Posterior vena cava (tissue), 2 donors: ENCODE results near the gene APOBEC2. TPM values are rescaled to one million over a fixed set of nuclear protein-coding genes. Genes with fewer than 3 reads are reported as not detected.

Source experiments
- DNase-seq: peaks from one replicate; pipeline ENCODE4 v3.0.0-alpha.2; 2020; ENCODE audit warnings: low spot score
- intact Hi-C, 2 donors: fragments of 100-400 bp; cut with DNase I; formaldehyde crosslinking; loops; one replicate each; pipeline versions ENCODE4 v1.14.1 to v1.14.2; 2022 to 2023
- total RNA-seq, 2 donors: library from RNA; stranded (reverse); fragmentation: NEBNext Ultra II Directional; extraction: Animal tissue kit (Norgen Biotek cat#: 25700); gene quantifications; one replicate each; pipeline ENCODE4 v1.2.1, GENCODE V29; 2021
- donor health status: DM: yes; HTN: yes; CAD: no.
- donor health status: DM: yes; HTN: yes; CAD: no.

Gene APOBEC2
- total RNA-seq, 2 donors from 2014 or later: 0.43 TPM; not detected in 1

DNA sequence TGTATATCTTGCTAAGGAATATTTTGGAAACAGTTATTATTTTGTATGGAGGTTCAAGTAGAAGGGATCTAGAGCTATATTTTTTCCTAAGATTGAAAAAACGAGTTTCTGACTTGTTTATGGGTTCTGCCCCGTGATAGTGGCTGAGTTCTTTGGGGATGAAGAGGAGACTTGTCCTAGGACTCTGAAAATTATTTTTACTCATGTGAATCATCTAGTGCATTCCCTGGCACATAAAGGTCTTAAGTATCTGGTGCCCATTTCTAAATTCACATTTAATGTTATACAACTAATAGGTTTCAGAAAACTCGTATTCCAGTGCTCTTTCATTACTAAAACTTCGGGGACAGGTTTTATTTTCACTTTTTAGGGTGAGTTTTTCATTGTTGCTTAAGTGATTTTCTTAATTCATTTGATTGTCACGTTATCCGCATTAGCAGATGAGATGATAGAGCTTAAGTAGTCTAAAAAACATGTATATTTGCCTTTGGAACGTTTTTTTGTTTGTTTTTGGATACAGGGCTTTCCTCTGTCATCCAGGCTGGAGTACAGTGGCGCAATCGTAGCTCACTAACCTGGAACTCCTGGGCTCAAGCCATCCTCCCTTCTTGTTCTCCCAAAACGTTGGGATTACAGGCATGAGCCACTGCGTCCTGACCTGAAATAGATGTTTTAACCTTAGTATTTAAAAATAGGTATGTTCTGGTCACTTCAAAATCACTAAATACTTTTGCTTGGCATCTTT, 21.9 kb downstream of the APOBEC2 start:
- intact Hi-C loops: no loop called here

DNA sequence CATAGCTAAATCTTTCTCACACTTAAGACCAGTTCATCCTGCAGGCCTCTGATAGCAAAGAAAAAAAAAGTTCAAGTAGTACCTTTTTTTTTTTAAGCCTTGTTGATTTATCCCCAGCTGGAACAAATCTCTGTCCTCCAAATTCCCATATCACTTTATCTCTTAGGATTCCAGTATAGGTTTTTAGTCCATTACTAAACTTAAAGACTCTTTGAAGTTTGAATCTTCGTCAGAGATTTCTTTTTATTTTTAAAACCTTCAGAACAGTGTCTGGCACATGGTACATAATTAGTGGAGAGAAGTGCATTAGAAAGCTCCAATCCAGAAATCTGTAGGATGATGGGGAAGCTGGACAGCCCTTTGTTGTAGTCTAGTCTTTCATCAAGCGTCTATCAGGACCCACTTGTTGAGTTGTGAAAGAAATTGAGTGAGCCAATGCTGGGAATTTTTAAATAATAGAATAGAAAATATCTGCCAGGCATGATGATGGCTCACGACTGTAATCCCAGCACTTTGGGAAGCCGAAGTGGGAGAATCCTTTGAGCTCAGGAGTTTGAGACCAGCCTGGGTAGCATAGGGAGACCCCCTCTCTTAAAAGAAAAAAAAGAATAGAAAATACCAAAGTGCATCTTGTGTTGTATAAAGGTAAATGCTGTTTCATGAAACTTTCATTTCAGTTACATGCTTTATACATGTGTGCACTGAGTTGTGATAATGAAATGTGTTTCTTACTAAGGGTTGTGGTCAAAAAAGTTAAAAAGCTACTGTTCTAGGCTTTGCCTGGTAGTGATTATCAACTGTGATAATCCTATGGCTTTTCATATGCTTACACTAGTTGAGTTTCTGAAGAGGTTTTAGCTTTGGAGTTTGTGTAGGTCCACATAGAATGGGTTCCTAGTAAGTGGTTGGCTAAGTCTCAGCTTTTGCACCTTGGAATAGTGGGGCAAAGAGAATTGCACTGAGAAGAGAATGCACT, 22.9 kb downstream of the APOBEC2 start:
- intact Hi-C loops: no loop called here
- no peak for DNase-seq

More for the DNA sequence above, 21.9 kb downstream of the APOBEC2 start:
- DNase-seq: no peak

DNA sequence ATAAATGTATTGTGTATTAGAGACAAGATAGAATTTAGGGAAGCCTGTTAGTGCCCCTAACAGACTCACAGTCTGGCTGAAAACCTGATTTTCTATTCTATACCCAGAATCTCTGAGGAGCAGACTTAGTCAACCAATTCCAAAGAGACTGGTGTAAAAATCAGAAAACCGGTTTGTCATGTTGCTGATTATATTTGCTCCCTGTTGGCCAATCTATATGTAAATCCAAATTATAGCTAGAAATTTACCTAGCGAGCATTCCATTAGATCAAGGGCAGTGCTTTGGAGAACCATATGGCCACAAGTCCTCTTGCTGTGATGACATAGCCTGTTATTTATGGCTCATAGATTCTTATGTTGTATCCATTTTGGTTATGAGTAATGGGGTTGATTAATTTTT, 24.5 kb downstream of the APOBEC2 start:
- intact Hi-C loops: no loop called here
- DNase-seq: no peak

DNA sequence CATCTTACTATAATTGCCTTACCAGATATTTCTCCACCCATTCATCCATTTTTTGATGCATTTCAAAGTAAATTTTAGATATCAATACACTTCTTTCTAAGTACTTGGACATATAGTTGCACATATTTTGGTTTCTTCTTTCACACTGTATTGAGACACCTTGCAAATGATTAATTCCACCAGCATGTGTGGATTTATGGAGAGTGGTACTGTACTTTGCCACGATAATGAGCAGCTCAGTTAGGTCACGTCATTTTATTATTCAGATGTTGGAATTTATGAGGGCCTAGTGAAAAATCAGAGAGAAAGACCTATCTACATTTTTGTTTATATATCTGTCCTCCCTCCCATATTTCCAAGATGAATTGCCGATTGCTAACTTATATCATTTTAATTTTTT, 25.1 kb downstream of the APOBEC2 start:
- intact Hi-C loops: no loop called here
- DNase-seq: no peak

DNA sequence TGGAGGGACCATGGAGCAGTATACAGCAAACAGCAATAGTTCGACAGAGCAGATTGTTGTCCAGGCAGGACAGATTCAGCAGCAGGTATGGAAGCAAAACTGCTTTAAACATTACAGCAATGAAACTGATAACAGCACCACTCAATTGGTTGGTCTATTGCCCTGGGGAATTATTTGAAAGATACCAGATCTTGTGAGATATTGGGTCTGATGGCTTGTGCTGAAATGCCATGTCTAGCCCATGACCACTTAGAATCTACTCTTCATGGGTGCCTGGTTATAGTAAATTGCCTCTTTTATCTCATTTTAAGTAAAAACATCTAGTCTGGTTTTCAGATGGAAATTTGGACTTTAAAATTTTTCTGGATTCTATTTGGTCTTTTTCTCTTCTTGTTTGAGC, 26.1 kb downstream of the APOBEC2 start:
- DNase-seq: no peak
- intact Hi-C loops: no loop called here

DNA sequence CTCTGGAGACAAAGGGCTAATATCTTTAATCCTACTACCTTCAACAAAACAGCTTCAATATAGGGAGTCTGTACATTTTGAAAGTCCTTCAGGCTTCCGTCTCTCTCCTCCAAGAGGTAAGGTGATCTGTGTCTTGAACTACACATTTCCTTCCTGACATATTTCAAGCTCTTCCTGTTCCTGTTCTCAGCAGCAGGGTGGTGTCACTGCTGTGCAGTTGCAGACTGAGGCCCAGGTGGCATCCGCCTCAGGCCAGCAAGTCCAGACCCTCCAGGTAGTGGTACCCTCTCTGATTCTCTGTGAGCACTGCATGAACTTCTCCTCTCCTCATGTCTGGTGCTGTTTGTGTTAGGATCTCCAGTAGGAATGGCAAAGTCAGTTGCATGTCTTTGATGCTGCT, 27.6 kb downstream of the APOBEC2 start:
- DNase-seq: no peak
- intact Hi-C loops: no loop called here

DNA sequence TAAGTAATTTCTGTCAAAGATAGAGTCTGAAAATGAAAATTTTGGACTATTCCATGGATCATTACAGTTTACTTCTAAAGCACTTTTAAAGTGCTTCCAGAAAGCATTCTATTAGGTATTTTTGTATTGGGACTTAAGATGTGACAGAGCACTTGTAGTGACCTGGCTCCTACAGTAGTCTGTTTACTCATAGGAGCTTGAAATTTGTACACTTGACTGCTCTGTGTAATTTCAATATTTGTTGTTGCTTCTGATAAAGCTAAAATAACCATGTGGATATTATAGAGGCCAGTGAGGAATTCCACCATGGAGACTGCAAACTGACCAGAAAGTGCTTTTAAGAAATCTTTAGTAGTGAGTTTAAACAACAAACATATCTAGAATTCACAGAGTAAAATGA, 30.1 kb downstream of the APOBEC2 start:
- no peak for DNase-seq
- intact Hi-C loops: no loop called here

DNA sequence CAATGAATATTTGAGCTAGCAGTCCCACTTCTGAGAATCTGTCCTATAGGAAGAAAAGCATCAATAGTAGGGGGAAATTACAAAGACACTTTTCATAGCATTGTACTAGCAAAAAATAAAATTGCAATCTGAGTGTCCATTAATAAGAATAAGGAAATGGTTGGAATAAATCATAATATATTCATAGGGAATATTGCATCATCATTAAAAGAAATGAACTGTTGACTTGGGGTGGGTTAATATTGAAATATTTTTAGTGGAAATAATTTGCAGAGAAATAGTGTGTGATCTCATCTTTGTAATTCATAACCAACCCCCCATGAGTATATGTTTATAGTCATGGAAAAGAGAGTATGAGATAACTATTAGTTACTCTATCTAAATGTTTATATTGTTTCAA, 32.2 kb downstream of the APOBEC2 start:
- no peak for DNase-seq
- intact Hi-C loops: no loop called here

DNA sequence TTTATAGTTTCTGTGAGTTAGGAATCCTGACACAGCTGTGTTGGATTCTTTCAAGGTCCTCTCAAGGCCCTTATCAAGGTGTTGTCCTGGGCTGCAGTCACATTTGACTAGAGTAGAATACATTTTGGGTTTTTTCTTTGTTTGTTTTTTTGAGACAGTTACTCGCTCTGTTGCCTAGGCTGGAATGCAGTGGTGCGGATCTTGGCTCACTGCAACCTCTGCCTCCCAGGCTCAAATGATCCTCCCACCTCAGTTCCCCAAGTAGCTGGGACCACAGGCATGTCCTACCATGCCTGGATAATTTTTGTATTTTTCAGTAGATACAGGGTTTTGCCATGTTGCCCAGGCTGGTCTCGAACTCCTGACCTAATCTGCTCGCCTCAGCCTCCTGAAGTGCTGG, 35.4 kb downstream of the APOBEC2 start:
- intact Hi-C loops: no loop called here
- no peak for DNase-seq

DNA sequence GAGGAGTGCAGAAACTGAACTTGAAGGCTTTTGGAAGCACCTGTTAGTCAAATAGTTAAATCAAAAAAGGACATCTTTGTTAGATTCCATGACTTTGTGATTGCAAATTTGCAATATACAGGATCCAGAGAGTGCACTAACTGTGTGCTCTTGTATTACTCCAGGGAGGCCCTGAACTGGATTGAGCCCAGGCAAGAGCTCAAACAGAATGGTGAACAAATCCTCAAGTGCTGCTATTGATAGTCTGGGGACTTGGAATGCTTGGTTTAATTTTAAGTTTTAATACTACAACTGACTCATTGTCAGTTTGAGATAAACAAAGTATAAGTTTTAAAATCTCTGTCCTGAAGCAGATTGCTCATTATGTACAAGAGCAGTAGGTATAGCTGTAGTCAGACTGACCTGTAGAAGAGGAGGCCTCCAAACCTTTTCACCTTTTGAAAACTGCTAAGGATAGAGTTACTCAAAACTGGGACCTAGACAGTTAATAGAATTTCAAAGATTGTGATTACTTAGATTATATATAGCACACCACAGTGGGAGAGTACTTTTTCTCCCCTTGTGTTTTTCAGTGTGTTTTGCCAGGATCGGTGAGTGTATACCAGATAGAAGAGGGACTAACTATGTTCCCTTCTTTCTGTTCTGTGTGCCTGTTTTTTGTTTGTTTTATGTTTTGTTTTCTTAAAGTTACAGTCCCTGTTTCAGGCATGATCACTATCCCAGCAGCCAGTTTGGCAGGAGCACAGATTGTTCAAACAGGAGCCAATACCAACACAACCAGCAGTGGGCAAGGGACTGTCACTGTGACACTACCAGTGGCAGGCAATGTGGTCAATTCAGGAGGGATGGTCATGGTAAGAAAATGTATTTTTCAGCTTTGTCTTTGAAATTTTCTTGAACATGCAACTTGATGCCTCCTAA, 38.1 kb downstream of the APOBEC2 start:
- no peak for DNase-seq
- intact Hi-C loops: no loop called here

DNA sequence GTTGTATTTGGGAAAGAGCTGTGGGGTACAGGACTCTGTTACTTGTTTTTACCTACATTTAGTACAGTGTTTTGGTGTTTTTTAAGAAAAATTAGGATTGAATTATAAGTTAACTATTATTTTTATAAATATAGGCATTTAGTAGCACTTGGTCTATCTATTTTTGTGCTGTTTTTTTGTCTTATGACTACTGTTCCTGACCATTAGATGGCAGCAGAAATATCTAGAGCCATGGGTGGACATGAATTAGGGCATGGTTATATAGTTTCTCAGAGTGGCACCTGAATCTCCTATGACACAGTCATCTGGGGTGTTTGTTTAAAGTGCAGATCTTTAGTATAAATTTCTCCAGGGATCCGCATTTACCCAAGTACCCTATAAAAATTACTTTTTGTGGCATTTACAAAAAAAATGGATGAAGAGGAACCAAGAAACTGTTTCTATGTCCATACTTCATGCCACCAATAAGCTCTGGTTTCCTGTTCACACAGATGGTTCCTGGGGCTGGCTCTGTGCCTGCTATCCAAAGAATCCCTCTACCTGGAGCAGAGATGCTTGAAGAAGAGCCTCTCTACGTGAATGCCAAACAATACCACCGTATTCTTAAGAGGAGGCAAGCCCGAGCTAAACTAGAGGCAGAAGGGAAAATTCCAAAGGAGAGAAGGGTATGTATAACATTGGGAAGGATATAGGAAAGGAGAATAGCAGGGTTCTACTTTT, 39.6 kb downstream of the APOBEC2 start:
- intact Hi-C loops: no loop called here
- DNase-seq: no peak

DNA sequence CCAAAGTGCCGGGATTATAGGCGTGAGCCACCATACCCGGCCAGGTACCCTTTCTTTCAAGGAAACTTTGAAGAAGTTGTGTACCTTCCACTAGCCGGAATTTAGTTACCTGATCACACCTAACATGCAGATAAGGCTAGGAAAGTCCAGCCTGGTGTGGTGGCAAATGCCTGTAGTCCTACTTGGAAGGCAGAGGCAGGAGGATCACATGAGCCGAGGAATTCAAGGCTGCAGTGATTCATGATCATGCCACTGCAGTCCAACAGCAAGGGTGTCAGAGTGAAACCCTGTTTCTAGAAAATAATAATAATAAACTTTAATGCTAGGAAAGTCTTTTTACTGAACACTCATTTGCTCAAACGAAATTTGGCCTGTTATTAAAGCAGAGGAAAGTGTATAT, 40.7 kb downstream of the APOBEC2 start:
- intact Hi-C loops: no loop called here
- no peak for DNase-seq

DNA sequence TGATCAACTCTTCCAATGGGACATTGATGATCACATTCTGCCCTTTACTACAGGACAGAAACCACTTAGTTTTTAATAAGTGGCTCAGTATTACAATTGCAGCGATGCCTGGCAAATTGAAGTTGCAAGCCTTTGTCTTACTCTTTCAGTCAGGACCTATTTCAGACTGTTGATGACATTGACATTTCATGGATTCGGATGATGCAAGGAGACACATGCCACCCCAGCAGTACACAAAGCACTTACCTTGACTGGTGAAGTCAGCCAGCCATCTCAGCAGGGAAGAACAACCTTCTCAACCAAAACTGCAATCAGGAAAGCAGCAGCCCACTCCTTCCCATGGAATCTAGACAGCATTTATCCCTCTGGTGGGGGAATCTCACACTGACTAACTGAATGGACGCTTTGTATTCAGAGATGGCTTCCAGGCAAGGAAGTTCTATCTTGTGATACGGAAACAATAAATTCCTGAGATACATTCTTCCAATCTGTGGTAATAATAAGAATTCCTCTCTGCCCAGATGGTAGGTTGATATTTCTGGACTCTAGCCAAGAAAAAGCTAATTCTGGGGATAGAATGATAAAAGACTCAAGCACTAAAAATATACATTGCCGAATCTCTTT, 44.6 kb downstream of the APOBEC2 start:
- intact Hi-C loops: no loop called here
- no peak for DNase-seq

DNA sequence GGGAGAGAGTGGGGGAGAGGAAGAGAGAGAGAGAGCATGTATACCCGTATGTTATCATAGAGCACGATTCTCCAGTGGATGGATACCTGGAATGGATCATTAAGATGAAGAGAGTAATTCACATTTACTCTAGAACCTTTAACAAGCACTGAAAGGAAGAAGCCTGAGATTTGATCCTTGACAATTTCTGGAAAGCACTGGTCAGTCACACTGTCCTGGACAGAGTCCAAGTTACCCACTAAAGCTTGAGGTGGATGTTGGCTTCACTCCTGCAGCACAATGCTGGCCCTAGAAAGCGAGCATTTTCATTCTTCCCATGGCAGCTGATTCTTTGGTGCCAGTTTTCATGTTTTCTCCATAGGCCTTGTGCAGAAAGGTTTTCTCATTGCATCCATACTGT, 45.4 kb downstream of the APOBEC2 start:
- DNase-seq: no peak
- intact Hi-C loops: no loop called here

DNA sequence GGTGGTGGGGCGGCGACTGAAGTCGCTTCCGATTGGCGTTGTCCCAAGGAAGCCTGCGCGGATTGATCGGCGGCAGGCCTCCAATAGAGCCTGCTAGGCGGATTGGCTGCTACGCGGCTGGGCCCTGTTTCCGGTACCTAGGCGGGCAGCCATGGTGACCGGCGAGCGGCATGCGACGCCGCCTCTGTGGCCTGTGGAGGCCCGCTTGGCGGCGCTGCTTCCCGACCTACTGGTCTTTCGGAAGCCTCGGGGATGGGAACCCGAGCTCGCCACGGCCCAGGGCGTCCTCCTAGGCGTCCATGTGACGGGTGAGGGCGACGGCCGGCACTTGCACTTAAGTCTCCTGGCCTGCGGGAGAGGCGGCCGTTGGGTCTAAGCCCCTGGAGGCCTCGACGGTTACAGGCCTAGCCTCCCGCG, 47.9 kb downstream of the APOBEC2 start:
- intact Hi-C loops: no loop called here
- DNase-seq: no peak

DNA sequence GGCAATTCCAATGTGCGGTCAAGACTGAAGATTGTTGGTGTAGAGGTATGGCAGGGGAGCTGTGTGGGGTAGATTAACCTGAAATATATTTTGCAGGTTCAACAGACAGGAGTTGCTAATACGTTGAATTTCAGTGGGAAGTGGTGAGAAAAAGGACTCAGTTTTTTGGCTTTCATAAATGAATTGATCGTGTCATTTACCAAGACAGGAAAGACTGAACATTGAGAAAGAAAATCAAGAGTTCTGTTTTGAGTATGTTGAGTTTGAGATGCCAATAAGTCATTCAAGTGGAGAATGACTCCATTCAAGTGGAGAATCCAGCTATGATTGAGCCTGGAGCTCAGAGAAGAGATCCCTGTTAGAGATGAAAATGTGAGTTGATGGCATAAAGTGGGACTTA, 50.8 kb downstream of the APOBEC2 start:
- intact Hi-C loops: no loop called here
- DNase-seq: no peak

DNA sequence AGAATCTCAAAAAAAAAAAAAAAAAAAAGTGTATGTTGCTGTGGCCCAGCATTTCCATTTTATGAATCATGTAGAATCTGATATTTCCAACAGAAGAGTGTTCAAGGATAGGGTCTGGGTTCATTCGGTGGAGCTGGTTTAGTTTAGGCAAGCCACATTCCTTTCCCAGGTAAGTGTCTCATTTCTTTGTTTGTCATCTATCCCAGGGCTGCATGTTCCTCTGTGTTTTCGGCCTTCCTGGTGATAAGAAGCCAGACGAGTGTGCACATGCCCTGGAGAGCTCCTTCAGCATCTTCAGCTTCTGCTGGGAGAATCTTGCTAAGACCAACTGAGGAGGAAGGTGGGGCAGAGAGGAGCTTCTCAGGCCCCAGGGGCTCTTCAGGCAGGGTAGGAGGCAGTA, 58.0 kb downstream of the APOBEC2 start:
- intact Hi-C loops: no loop called here
- DNase-seq: no peak
